Tibial nerve (tissue), 4 donors: ENCODE results near the gene TRPM8. TPM values are rescaled to one million over a fixed set of nuclear protein-coding genes. Genes with fewer than 3 reads are reported as not detected.

Source experiments
- DNase-seq, 2 donors: peaks; one replicate each; pipeline ENCODE4 v3.0.0-alpha.2; 2019; ENCODE audit warnings: low spot score in 2 of 2
- H3K27ac ChIP-seq, 4 donors: fragments of 200-600 bp; sonication (generic) in 3 of 4; one replicate each; pipeline ENCODE4 v1.5.1; 2017 to 2019; ENCODE audit warnings: mild to moderate bottlenecking in 1 of 4
- H3K27me3 ChIP-seq, 2 donors: fragments of 200-600 bp; sonication (generic) in 1 of 2; one replicate each; pipeline versions ENCODE4 v1.5.1 to v1.6.0; 2017 to 2019
- H3K36me3 ChIP-seq, 3 donors: fragments of 200-600 bp; sonication (generic); one replicate each; pipeline ENCODE4 v1.5.1; 2018 to 2019
- H3K4me1 ChIP-seq, 4 donors: fragments of 200-600 bp; sonication (generic) in 3 of 4; one replicate each; pipeline ENCODE4 v1.5.1; 2017 to 2019
- H3K4me3 ChIP-seq, 4 donors: fragments of 200-600 bp; sonication (generic) in 3 of 4; one replicate each; pipeline ENCODE4 v1.5.1; 2017 to 2019; ENCODE audit warnings: mild to moderate bottlenecking in 1 of 4, moderate library complexity in 1 of 4
- H3K9me3 ChIP-seq, 4 donors: fragments of 200-600 bp; sonication (generic) in 3 of 4; one replicate each; pipeline ENCODE4 v1.5.1; 2017 to 2019
- EP300 ChIP-seq, 2 donors: sonication (generic); formaldehyde crosslinking; IDR thresholded peaks; one replicate each; pipeline ENCODE4 v1.6.1; 2017; ENCODE audit warnings: antibody characterized with exemption in 2 of 2, mild to moderate bottlenecking in 1 of 2
- POLR2A ChIP-seq, 2 donors: fragments of 450-650 bp; IDR thresholded peaks; one replicate each; pipeline ENCODE4 v1.6.1; 2017; ENCODE audit warnings: antibody characterized with exemption in 2 of 2, mild to moderate bottlenecking in 2 of 2, moderate library complexity in 2 of 2
- WGBS, 2 donors: methylation state at CpG; one replicate each; pipeline ENCODE4 v1.1.5; 2018; 5-methylcytosine and 5-hydroxymethylcytosine counted together
- total RNA-seq, 4 donors: library from RNA; depleted of rRNA; stranded (reverse); fragments of >200 nt; gene quantifications; one replicate each; pipeline ENCODE4 v1.1.0, GENCODE V29; 2016
- TF ChIP-seq, protein P1 (sequence below), 5 experiments: fragments of 200-600 bp in 3 of 5; fragments of 450-650 bp in 2 of 5; sonication (generic) in 3 of 5; IDR thresholded peaks; one replicate each; pipeline ENCODE4 v1.5.1; 2016 to 2019; ENCODE audit warnings: antibody characterized with exemption in 5 of 5, mild to moderate bottlenecking in 3 of 5, moderate library complexity in 2 of 5

Gene TRPM8
- total RNA-seq, 4 donors from 2014 or later, result not detected

GRCh38 chr2:233944722-233945121 is 27.5 kb downstream of the TRPM8 start:
- Histone ChIP-seq H3K4me1 (no peaks in the 10 kb centered on the region), H3K27me3 (peaks cover 0 to 2% of the 10 kb centered on the region in 2 donors), H3K27ac (no peak overlapping the region), H3K9me3 (peaks cover 0 to 14% (median 0%) of the 10 kb centered on the region in 4 donors), H3K4me3 (no peak overlapping the region), H3K36me3 (no peaks in the 10 kb centered on the region)
- no peak for DNase-seq
- WGBS, 2 donors, result 77 to 81% methylated on average over 1 of the region's 1 CpG
- TF ChIP-seq EP300 (IDR thresholded peaks at IDR 0.05), result no peak
- TF ChIP-seq, protein P1, sequence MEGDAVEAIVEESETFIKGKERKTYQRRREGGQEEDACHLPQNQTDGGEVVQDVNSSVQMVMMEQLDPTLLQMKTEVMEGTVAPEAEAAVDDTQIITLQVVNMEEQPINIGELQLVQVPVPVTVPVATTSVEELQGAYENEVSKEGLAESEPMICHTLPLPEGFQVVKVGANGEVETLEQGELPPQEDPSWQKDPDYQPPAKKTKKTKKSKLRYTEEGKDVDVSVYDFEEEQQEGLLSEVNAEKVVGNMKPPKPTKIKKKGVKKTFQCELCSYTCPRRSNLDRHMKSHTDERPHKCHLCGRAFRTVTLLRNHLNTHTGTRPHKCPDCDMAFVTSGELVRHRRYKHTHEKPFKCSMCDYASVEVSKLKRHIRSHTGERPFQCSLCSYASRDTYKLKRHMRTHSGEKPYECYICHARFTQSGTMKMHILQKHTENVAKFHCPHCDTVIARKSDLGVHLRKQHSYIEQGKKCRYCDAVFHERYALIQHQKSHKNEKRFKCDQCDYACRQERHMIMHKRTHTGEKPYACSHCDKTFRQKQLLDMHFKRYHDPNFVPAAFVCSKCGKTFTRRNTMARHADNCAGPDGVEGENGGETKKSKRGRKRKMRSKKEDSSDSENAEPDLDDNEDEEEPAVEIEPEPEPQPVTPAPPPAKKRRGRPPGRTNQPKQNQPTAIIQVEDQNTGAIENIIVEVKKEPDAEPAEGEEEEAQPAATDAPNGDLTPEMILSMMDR (IDR thresholded peaks at IDR 0.05), result no peak
- no peak for TF ChIP-seq POLR2A (IDR thresholded peaks at IDR 0.05)

DNA sequence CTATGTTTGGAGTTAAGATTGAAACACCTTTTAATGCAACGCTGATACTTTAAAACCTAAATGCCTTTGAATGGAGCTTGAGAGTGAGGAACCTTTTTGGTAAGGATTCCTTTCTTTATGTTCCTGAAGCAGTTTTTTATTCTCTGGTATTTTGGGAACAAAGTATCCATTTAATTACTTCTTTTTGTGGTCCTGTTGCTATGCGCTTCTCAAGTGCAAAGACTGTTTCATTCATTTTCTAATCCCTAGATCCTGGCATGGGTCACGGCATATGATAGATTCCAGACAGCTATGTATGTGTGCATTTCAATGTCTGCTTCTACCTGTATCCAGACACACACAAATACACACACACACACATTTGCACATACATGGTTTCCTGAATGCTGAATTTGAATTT is 28.0 kb downstream of the TRPM8 start:
- DNase-seq, result no peak
- no peaks in the 10 kb centered on the region for H3K36me3 ChIP-seq
- TF ChIP-seq EP300 (IDR thresholded peaks at IDR 0.05) (no peak), POLR2A (IDR thresholded peaks at IDR 0.05) (no peak)
- TF ChIP-seq, protein P1 (IDR thresholded peaks at IDR 0.05), result no peak
- peaks cover 0 to 14% (median 0%) of the 10 kb centered on the region in 4 donors for H3K9me3 ChIP-seq
- H3K27me3 ChIP-seq, result no peaks in the 10 kb centered on the region
- no peak overlapping the region for H3K27ac ChIP-seq
- H3K4me1 ChIP-seq, result no peaks in the 10 kb centered on the region
- 76 to 84% methylated on average over 3 of the region's 3 CpGs for WGBS, 2 donors
- no peak overlapping the region for H3K4me3 ChIP-seq

GRCh38 chr2:233950078-233950825 is 33.1 kb downstream of the TRPM8 start:
- no peaks in the 10 kb centered on the region for H3K4me1 ChIP-seq
- H3K4me3 ChIP-seq, result no peak overlapping the region
- no peak for TF ChIP-seq EP300 (IDR thresholded peaks at IDR 0.05)
- no peak for TF ChIP-seq POLR2A (IDR thresholded peaks at IDR 0.05)
- TF ChIP-seq, protein P1 (IDR thresholded peaks at IDR 0.05), result no peak
- no peak overlapping the region for H3K27ac ChIP-seq
- H3K36me3 ChIP-seq, result no peaks in the 10 kb centered on the region
- 82 to 86% methylated on average over 13 of the region's 13 CpGs for WGBS, 2 donors
- DNase-seq, result no peak
- H3K9me3 ChIP-seq, result no peaks in the 10 kb centered on the region
- no peaks in the 10 kb centered on the region for H3K27me3 ChIP-seq

DNA sequence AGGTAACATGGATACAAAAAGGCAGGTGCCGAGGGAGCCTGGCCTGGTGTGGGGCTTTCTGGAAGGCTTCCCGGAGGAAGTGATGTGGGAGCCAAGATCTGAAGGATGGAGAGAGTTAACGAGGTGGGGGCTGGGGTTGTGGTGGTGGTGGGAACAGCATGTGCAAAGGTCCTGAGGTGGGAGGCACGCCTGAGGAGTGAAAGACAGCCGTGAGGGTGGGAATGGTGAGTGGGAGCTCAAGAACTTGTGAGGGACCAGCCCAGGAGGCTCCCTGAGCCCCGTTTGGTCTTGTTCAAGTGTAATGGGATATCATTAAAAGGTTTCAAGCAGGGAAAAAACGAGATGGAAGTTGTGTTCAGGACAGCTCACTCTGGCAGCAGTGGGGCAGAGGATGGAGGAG is 35.2 kb downstream of the TRPM8 start:
- H3K4me3 ChIP-seq, result no peak overlapping the region
- H3K9me3 ChIP-seq, result no peaks in the 10 kb centered on the region
- no peaks in the 10 kb centered on the region for H3K27me3 ChIP-seq
- no peaks in the 10 kb centered on the region for H3K36me3 ChIP-seq
- DNase-seq, result no peak
- H3K27ac ChIP-seq, result no peak overlapping the region
- no peak for TF ChIP-seq POLR2A (IDR thresholded peaks at IDR 0.05)
- TF ChIP-seq, protein P1 (IDR thresholded peaks at IDR 0.05), result no peak
- TF ChIP-seq EP300 (IDR thresholded peaks at IDR 0.05), result no peak
- H3K4me1 ChIP-seq, result no peaks in the 10 kb centered on the region
- WGBS, 2 donors, result 68 to 70% methylated on average over 7 of the region's 7 CpGs

DNA sequence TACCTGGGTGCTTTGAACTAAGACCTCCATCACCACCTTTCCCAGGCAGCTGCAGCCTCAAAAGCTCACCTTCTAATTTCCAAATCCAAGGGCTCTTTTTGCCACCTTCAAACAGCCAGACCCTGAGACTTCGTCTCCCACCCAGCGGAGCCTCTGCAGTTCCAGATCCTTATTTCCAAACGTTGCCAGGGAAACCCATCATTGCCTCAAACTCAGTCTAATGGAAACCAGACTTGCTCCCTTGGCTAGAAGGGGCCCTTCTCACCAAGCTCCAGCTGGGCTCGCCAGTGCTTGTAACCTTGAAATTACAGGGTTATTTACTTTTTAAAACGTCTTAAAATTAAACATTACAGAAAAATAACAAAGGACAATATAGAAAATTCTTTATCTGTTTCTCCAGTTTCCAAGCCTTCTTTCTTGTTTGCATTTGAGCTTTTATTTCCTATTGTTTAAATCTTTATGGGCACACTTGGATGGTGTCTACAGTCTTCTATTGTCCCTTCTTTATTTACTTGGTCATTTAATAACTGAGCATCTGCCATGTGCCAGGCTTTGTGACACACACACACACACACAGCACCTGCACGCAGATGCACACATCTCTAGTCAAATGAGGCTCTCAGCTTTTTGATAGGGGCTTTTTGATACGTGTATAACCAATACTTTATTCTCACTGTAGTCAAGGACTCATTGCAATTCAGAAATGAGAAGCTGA is 36.1 kb downstream of the TRPM8 start:
- no peak for DNase-seq
- 34 to 42% methylated on average over 7 of the region's 7 CpGs for WGBS, 2 donors
- H3K27me3 ChIP-seq, result no peaks in the 10 kb centered on the region
- H3K36me3 ChIP-seq, result no peaks in the 10 kb centered on the region
- no peak overlapping the region for H3K4me3 ChIP-seq
- H3K9me3 ChIP-seq, result no peaks in the 10 kb centered on the region
- no peak overlapping the region for H3K27ac ChIP-seq
- no peaks in the 10 kb centered on the region for H3K4me1 ChIP-seq
- TF ChIP-seq POLR2A (IDR thresholded peaks at IDR 0.05), result no peak
- TF ChIP-seq EP300 (IDR thresholded peaks at IDR 0.05), result no peak
- TF ChIP-seq, protein P1 (IDR thresholded peaks at IDR 0.05), result no peak
